HG02885 (cell line): ENCODE data around the gene MSMB.
"Not testable (repeated sequence)": the region's sequence is repeated elsewhere in the genome, so short reads cannot be mapped to it uniquely, and the experiment has no call there.

ENCODE experiments used
- ATAC-seq: cut with Tn5 transposase; IDR thresholded peaks from one replicate; pipeline ENCODE4 v1.9.1; 2021; ENCODE audit warnings: mild to moderate bottlenecking; ENCODE audit not compliant: unreplicated experiment, poor library complexity

MSMB gene

GRCh38 chr10:46046261-46046660, at the start of gene MSMB:
Gene MSMB, minus strand, starts transcription at chr10:46046269. Its CDS starts 32 bp downstream, at chr10:46046237.
- no peak for ATAC-seq

GRCh38 chr10:46094931-46095750, 49.1 kb upstream of the MSMB start:
- no peak for ATAC-seq

- no peak for ATAC-seq
These were observed 48.1 kb upstream of the MSMB start for GRCh38 chr10:46094197-46094500.

DNA sequence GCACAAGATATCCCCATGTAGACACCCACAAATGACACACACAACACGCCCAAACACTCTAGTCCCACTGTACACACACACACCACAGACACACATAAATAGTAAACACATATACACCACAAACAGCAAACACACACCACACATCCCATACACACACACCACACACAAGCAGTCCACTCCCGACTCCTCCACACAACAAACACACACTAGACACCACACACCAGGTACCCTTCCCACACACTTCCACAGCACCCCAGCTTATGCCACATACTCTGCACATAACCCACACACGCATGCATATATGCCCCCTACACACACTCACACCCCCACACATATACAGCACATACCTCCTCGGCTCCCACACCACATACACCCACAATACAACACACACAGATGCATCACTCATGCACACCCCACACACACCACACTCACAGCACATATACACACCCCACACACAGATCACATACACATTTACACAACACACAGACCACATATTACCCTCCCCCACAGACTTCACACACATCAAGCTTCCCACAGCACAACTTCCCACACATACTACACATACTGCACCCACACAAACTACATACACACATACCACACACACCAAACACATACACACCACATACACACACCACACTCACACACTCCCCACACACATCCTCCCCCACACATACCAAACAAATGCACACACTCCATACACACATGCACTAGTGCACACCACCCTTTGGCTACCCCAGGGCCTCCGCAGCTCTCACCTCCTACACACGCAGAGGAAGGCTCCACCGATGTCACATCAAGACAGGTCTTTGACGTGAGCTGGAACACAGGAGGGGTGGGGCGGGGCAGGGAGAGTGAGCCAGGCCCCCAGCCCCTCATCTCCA, 47.5 kb upstream of the MSMB start:
- ATAC-seq: not testable (repeated sequence)

DNA sequence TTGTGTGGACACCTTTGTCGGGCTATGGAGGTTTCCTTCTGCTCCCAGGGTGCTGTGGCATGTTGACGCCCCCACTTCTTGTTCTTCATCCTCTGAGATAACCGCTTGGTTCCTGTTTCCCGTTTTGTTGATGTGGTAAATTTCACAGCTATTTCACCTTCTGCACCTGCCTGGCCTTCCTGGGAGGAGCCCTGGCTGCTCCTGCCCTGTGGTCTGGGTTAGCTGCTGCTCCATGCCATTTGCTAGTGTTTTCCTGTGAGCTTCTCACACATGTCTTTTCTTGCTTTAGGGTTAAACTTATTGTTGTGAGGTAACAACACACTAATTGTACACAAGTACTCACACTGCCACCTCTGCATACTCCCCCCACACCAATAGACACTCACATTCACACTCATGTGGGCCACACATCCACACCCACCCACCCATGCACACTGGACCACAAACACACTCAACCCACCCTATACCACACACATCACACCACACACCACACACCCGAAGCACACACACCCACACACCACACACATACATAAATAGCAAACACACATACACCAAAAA, 46.5 kb upstream of the MSMB start:
- no peak for ATAC-seq

GRCh38 chr10:46091828-46092523, 45.9 kb upstream of the MSMB start:
- ATAC-seq: no peak

DNA sequence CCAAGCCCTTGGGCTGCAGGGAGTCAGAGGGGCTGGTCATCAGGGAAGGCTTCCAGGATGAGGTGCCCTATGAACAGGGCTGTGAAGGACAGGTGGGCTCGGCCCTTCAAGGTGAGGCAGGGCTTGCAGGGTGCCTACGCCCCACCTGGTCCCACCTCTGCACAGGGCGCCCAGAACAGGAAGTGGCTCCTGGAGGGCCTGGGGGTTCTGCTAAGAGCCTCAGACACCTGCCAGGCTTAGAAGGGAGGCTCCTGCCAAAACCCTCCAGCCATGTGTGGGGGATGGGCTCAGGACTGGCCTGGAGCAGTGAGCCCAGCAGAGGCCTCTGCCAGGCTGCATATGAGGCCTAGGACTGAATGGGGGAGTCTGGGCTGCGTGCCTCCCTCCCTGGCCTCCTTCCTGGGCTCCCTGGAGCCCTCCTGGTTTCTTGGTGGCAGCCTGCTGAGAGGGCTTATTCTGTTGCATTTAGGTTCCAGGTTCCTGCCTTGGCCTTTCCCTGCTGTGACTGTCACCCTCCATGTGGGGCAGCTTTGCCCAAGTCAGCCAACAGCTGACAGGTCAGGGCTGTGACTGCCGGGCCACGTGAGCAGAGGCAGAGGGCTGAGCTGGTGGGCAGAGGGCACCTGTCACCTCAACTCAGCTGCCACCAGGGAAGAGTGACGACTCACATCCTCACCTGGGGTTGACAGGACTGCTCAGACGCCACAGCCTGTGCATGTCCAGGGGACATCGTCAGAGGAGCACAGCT, 45.2 kb upstream of the MSMB start:
- no peak for ATAC-seq

GRCh38 chr10:46090258-46090812, 44.3 kb upstream of the MSMB start:
- no peak for ATAC-seq

DNA sequence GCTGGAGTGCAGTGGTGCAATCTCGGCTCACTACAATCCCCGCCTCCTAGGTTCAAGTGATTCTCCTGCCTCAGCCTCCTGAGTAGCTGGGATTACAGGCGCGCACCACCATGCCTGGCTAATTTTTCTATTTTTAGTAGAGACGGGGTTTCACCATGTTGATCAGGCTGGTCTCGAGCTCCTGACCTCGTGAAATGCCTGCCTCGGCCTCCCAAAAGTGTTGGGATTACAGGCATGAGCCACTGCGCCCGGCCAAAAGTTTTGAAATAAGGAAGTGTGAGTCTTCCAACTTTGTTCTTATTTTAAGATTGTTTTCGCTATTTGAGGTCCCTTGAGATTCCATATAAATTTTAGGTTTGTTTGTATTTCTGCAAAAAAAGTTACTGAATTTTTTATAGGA, 41.3 kb upstream of the MSMB start:
- ATAC-seq: not testable (repeated sequence)

DNA sequence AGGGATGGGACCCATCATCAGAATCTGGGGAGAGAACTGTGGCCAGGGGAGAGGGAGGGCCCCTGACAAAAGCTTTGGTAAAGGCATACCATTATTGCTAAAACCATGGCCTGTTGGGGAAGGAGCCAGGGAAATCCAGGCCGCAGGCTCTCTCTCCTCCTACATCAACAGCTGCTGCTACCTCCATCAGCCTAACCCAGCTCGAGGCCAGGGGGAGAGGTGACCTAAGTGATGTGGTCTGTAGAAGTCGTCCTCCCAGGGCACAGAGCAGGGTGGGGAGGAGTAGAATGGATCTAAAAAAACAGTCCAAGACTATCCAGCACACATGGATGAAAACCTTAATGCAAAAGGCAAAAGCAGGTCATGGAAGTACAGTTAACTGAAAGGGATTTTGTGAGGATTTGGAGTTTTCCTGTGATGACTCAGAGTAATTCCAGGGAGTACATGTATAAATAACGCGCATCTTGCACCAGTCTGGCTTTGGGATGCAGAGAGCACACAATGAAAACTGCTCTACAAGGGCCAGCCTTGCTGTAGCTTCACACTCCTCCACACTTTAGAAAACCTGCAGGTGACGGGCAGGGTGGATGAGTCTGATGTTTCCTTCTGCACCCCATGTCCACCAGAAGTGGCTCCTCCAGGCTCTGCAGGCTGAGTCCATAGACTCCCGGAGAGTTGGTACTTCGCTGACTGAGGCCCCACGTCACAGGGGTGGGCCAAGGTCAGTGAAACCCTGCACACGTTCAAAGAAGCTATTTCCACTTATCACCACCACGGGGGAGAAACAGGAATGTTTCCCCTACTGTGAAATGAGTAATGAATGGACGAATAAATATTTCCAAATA, 38.5 kb upstream of the MSMB start:
- ATAC-seq: no peak

DNA sequence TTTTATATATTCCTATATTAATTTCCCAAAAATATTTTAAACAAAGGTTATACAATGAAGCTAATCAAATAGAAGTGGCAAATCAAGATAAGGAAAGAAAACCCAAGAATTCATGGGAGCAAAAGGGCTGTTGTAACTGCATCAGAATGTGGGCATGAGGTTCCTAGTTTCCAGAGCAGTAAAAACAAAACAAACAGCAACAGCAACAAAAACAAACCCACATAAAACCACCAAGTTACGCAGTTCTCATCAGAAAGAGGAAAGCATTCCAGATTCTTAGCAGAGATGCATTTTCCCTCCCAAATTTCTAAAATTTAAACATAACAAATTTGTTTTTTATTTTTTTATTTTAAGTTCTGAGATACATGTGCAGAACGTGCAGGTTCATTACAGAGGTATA, 34.8 kb upstream of the MSMB start:
- no peak for ATAC-seq

DNA sequence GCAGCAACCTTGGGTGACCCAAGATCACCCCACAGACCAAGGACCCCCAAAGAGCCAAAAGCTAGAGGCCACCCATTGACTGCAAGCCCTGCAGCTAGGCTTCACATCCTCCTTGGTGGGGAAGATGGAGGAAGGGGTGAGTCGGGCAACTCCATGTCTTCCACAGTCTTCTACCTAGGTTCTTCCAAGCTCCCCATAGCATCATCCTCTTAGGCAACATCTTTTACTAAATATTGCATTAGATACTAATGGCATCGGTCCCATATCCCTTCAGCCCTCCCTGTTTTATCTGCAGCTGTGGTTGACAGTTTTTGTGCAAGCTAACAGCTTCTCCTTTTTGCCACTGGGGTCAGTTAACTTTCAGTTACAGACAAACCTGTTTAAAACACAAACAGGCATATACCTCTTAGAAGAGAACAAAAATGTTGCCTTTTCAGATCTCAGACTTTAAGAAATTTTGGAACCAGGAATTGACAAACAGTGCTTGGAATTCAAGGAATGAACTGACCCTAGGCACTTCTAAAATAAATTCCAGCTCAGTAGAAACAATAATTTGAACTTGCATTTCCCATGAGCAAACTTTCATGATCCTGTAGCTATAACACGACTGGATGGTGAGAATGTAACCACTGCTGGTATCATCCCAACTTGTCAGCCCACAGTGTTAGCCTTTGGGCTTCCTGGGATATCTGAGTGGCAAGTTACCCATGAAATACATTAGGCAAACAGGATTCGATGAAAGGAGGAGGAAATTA, 33.9 kb upstream of the MSMB start:
- no peak for ATAC-seq

DNA sequence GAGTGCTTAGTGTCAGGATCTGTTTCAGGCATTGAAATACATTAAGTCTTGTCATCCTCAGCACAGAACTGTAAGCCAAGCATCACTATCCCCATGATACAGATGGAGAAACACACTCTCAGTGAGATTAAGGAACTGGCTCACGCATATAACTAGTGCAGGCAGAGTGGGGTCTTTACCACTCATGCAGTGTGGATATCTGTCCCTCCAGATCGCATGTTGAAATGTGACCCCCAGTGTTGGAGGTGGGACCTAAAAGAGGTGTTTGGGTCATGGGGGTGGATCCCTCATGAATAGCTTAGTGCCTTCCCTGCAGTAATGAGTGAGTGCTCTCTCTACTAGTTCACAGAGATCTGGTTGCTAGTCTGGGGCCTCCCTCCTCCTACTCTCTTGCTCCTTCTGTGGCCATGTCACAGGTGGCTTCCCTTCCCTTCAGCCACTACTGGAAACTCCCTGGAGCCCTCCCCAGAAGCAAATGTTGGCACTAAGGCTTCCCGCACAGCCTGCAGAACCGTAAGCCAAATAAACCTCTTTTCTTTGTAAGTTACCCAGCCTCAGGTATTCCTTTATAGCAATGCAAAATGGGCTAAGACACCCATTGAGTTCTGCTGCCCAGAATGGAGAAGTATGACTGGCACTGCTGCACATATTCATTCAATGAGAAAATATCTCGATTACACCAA, 31.8 kb upstream of the MSMB start:
- ATAC-seq: no peak

GRCh38 chr10:46077141-46077554, 31.1 kb upstream of the MSMB start:
- ATAC-seq: no peak

DNA sequence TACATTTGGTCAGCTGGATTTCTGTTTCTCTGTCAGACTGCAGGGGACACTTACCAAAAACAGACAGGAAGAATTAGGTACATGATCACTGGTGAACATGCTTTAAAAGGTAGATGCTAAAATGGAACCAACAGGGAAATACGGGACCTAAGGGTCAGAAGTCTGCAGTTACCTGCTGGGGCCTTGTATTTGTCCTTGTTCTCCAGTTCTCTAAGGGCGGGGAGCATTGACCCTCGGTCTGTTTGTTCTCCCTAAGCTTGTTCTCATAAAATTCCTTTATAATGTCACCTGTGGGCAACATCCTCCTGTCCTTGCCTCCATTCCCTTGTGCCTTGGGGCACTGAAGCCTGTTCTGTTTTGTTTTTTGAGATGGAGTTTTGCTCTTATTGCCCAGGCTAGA, 29.8 kb upstream of the MSMB start:
- ATAC-seq: no peak

- no peak for ATAC-seq
These were observed 28.3 kb upstream of the MSMB start for GRCh38 chr10:46074196-46074946.

DNA sequence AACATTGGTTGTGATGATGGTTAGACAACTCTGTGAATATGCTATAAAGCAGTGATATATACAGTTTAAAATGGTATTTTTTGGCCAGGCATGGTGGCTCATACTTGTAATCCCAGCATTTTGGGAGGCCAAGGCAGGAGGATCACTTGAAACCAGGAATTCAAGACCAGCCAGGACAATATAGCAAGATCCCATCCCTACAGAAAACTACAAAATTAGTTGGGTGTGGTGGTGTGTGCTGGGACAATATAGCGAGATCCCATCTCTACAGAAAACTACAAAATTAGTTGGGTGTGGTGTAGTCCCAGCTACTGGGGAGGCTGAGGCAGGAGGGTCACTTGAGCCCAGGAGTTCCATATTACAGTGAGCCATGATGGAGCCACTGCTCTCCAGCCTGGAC, 27.5 kb upstream of the MSMB start:
- ATAC-seq: no peak
